GM18517 (cell line): Measurements from ENCODE around the gene CDK9.

Experiments
- ATAC-seq: cut with Tn5 transposase; IDR thresholded peaks from one replicate; pipeline ENCODE4 v1.9.1; 2021; ENCODE audit warnings: mild to moderate bottlenecking, moderate library complexity; ENCODE audit not compliant: unreplicated experiment

CDK9 gene

GRCh38 chr9:127761061-127761460 lies 24.8 kb upstream of the CDK9 start:
- no peak for ATAC-seq

- no peak for ATAC-seq
These were observed 24.3 kb upstream of the CDK9 start for GRCh38 chr9:127761491-127761956.

GRCh38 chr9:127762111-127762676 lies 23.6 kb upstream of the CDK9 start:
- no peak for ATAC-seq

GRCh38 chr9:127763918-127764384 lies 21.9 kb upstream of the CDK9 start:
- no peak for ATAC-seq

DNA sequence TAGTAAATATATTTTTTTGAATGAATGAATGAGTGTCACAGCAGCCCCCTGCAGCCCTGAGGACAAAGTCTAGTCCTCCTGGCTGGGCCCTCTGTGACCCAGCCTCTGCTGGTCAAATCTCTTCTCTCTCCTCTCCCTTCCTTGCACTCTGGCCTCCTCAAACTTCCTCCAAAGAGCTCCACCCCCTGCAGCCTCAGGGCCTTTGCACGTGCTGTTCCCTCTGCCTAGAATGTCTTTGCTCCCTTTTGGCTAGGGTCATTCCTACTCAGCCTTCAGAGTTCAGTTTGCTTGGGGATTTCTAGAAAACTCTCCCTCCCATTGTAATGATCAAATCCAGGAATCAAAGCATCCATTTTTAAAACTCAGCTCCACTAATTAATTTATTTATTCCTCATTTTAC lies 20.4 kb upstream of the CDK9 start:
- ATAC-seq: no peak

DNA sequence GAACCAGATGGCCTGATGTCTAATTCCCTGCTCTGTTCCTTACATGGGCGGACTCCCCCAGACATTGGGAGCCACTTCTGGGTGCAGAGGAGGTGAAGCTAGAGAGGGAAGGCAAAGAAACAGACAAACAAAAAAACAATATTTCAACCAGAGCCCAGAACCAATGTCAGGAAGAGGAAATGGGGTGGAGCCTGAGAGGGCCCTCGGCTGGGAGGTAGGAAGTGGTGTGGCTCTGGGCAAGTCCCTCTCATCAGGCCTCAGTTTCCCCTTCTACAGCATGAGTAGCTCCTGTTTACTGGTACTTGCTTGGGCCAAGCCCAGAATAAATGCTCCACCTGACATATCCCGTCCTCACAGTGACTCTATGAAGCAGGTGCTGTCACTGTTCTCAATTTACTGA lies 18.4 kb upstream of the CDK9 start:
- no peak for ATAC-seq

DNA sequence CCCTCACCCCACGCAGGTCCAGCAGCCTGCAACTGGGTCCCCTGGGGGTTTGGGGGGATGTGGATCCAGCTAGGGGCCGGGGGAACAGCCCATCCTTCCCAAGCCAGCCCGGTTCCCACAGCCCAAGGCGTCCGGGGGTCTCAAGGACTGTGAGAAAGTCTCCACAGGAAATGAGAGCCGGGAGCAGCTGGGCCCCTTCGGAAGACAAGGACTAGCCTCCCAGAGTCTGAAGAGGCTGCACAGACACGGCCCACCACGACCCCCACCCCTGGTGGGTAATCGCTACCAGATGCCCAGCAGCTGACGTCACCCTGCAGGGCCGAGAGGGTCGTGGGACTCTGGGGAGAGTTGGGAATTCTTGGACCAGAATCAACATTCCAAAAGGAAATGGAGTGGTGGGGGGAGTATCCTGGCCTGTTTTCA lies 17.9 kb upstream of the CDK9 start:
- no peak for ATAC-seq

DNA sequence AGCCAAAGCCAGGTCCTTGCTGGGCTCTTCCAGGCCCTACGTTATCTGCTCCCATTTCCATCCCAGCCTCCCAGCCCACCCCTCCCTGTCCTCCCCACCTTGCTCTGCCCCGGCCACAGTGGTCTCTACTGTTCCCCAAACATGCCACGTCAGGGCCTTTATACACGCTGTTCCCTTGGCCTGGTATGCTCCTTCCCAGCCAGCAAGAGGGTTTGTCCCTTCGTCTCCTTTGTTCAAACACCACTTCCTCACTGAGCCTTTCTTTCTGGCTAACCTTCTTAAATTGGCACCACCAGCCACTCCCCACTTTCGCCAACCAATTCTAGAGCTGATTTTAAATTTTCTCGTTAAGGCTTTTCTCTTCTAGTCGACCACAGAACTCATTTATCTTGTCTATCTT lies 17.1 kb upstream of the CDK9 start:
- ATAC-seq: no peak

GRCh38 chr9:127769101-127769500 lies 16.7 kb upstream of the CDK9 start:
- ATAC-seq: no peak

- ATAC-seq: no peak
These were observed 15.8 kb upstream of the CDK9 start for GRCh38 chr9:127769929-127770582.

DNA sequence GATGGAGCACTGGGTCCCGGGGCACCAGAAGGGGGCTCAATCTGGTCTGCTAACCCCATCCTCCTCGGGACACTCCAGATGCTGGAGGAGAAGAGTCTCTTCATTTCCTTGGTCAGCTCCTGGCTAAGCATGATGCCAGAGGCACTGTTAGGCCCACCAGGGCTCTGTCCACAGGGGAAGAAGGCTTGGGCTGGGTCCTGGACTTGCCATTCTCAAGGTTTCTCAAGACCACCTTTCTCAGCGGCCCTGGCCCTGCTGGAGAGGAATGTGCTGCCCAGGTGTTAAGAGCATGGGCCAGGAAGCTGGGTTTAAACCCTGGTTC lies 15.3 kb upstream of the CDK9 start:
- ATAC-seq: no peak

- ATAC-seq: peak; percentile 80
These were observed 14.8 kb upstream of the CDK9 start for GRCh38 chr9:127770905-127771569.

DNA sequence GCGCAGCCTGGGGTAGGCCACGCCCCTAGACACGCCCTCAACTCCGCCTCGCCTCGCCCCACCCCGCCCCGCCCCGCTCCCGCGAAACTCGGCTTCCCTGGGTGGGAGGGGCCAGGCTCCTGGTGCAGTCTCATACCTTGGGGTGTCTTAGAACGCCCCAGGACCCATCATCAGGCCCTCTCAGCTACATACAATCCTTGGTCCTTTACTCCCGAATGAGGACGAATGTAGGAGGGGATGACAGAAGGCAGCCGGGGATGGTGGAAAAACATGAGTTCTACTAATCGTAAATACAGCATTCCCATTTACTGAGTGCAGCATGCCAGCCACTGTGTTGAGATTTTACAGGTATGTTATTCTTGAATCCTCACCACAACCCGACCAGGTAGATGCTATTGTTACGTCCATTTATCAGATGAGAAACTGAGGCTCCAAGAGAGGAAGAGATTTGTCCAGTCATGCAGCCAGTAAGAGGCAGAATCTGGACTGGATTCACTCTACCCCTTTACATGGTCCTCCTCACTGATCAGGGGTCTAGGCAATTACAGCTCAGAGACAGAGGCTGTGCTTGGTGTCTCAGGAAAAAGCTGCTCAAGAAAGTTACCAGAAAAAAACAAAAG lies 14.2 kb upstream of the CDK9 start:
- no peak for ATAC-seq

DNA sequence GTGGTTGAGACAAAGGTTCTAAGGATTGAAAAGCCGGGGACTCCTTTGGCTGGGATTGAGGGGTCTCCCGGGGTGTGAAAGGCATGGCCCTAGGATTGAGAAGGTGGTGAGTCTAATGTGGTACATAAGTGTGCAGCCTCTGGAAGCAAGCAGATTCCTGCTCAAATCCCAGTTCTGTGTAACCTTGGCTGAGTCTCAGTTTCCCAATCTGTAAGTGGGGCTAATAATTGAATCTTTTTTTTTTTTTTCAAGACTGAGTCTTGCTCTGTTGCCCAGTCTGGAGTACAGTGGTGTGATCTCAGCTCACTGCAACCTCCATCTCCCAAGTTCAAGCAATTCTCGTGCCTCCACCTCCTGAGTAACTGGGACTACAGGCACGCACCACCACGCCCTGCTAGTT lies 13.2 kb upstream of the CDK9 start:
- ATAC-seq: no peak

DNA sequence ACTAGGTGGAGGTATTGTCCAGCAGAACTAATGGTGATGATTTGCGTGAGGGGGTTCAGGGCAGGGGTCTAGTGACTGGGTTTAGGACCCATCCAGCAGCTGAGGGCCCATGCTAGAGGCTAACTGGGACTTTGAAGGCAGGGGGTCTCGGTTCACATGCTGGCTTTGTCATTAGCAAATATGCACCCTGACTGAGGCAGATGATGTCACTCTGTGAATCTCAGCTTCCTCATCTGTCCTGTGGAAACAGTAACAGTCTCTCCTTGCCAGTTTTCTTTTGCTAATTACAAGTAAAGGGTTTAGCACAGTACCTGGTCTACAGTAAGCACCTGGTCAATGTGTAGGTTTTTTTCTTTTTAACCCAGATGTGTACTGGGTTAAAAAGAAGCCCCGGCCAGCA lies 12.6 kb upstream of the CDK9 start:
- ATAC-seq: no peak

DNA sequence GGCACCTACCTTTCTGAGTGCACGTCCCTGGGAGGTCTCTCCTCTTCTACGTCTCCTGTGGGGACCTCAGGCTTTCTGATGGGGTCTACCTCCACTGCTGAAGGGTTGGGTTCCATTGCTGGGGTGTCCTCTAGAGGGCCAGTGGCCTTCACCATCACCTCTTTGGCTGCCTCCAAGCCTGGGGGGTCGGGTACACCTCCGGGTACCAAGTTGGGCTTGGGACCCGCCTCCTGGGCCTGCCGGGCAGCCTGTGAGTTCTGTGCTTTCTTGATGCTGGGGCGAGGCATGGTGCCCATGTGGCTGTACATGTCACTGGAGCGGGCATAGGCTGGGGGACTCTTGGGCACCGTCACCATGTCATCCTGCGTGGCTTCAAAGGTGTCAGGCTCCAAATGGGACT lies 11.9 kb upstream of the CDK9 start:
- no peak for ATAC-seq

DNA sequence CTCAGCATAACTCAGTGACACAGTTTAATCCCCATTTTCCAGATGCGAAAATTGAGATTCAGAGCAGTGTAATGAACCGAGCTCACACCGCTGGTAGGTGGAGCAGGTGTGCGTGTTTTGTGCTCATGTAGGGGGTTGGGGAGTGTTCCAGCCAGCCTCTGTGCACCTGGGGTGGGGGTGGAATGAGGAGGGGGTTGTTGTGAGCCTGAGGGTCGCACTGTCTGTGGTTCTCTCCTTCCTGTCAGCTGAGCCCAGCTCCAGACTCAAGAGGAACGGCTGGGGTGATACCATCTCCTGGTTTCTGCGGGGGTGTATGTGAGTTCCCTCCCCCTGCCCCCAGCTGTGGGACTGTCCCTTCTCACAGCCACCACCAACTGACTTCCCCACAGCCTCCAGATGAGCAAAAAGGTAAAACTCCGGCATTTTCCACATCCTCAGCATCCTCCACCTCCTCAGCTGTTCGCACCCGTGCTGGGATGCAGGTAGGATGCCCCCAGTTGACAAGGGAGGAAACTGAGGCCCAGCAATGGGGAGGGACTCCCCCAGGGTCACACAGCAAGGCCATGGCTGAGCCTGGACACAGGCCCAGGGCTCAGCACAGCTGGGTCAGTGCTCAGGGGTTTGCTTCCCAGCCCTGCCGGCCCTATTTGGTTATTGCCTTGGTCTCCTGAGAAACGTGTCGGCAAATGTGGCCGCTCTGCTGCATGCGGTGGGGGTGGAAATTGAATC lies 9.5 kb upstream of the CDK9 start:
- no peak for ATAC-seq

DNA sequence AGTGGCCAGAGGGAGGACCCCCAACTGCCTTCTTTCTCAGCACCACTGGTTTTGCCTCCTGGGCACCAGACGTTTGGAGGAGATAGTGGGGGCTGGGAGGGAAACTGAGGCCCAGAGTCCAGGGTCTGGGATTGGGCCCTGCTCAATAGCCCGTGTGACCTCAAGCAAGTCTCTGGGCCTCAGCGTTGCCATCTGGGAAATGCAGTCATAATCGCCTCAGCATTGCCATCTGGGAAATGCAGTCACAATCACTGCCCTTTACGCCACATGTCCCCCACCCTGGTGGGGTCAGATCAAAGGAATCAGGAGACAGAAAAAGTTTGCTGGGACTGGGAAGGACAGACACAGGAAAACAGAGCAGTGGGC lies 8.9 kb upstream of the CDK9 start:
- ATAC-seq: no peak

GRCh38 chr9:127777368-127777980 lies 8.4 kb upstream of the CDK9 start:
- no peak for ATAC-seq

GRCh38 chr9:127778280-127779135 lies 7.3 kb upstream of the CDK9 start, which contains the start of gene SH2D3C:
Gene SH2D3C, minus strand, starts transcription at chr9:127778666. Its CDS starts 39 bp downstream, at chr9:127778627.
- ATAC-seq: no peak
